Epidermal melanocyte (primary cell): ENCODE measurements around the gene HOXD13.

ENCODE experiments used
- DNase-seq: peaks from one replicate; pipeline ENCODE4 v3.0.0; 2011; ENCODE audit warnings: low spot score; ENCODE audit not compliant: insufficient read length

Gene HOXD13

GRCh38 chr2:176130957-176131847 is 38.7 kb downstream of the HOXD13 start:
- no peak for DNase-seq

- DNase-seq = no peak
Observed at GRCh38 chr2:176131848-176132158, 39.3 kb downstream of the HOXD13 start.

- no peak for DNase-seq
Observed at GRCh38 chr2:176132205-176133171, 40.0 kb downstream of the HOXD13 start.

DNA sequence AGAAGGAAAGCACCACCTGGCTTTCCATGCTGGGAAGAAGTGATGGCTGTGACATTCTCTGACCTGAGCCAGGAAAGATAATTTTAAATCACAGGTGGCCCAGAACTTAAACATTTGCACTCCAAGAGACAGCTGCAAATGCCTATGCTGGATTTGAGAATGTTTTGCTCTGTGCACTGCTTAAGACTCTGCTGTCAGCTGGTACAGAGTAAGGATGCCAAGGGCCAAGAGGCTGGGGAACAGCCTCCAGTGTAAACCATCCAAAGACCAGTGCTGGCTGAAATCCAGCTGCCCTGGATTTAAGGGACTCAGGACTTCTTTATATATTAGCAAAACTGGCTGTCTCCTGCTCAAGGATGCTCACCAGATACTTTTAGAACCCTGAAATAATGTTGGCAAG is 40.9 kb downstream of the HOXD13 start:
- no peak for DNase-seq

DNA sequence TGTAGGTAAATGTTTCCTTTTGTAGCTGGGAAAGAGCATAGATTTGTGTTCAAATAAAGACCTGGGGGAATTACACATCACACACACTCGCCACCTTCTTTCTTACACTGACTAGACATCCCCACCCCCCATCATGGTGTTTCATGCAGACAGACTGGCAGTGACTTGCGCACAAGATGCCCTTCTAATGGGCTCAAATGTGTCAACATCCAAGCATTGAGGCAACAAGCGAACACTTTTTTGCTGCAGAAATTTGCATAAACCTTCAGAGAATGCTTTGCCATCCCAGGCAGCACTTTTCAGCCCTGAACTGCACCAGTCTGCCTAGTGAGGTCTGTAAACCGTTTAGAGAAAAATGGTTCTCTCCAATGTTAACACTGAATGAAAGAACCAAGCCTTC is 41.5 kb downstream of the HOXD13 start:
- no peak for DNase-seq

- no peak for DNase-seq
Observed at GRCh38 chr2:176135035-176135440, 42.5 kb downstream of the HOXD13 start.

- no peak for DNase-seq
Observed at GRCh38 chr2:176136374-176137251, 44.1 kb downstream of the HOXD13 start.

DNA sequence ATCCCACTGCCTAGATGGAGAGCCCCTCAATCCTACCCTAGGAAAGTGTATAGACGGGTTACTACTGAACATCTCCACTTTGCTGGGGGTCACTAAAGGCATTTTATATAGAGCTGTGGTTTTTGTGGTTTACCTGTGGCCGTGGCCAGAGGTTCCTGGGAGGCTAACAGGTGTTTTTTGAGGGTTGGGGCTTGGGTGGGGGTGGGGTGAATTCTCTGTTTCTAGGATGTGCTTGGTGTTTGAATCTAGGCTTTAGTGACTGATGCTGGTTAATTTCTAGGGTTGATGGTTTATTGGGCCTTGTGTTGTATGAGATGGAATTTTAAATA is 44.7 kb downstream of the HOXD13 start:
- no peak for DNase-seq

GRCh38 chr2:176137906-176138305 is 45.4 kb downstream of the HOXD13 start:
- no peak for DNase-seq

DNA sequence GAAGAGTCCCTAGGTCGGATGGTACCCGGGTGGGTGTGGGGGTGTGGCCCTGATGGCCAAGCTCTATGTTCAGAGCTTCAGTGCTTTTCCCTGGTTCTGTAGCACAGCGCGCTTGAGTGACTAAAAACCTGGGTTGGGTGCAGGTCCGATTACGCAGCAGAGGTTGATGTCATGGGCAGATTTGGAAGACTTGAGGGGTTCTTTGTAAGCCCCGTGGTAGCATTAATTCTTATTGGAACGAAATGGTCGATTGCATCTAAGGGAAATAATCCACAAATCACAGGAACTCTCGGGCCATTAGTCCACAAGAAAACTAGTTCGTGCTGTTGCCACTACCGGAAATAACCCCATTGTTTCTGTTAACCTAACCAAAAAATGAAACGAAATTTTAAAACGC is 46.0 kb downstream of the HOXD13 start:
- no peak for DNase-seq

- DNase-seq = no peak
Observed at GRCh38 chr2:176138923-176139660, 46.6 kb downstream of the HOXD13 start.

GRCh38 chr2:176139661-176140512 is 47.4 kb downstream of the HOXD13 start:
- DNase-seq = no peak

DNA sequence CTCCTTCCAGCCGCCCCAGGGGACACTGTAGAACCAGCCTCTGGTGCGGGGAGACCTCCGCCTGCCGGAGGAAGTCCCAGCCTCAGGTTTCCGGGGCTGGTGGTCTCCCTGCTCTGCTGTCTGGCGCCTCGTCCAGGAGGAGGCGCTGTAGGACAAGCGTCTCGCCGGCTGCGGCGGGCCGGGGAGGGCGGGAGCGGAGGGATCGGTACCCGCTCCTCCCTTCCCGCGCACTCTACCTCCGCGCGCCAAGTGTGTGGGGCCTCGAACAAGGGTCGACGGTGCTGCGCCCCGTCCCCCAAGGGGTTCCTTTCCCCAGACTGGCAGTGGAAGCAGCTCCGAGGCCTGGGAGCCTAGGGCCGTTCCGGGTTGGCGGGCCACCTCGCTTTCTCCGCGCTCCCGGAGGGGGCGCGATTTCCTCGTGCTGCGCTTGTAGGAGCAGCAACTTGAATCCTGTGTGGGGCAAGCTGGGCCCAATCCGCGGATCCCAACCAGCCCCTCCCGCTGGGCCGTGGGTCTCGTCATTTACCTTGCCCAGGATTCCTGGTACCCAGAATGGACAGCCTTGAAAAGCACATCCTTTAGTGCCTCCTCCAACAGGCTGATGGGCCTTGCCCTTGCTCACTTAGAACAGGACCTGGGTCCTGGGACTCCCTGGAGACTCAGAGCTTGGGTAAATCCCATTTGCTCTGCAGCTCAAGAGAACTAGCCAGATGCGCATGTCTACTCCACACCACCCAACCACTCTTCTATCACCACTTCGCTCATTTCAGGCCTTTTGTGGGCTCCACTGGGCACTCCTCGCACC is 48.2 kb downstream of the HOXD13 start:
- peak; percentile 84 for DNase-seq

GRCh38 chr2:176142281-176142680 is 49.8 kb downstream of the HOXD13 start:
- DNase-seq = no peak
